BLaER1 (cell line): ENCODE results near the gene SLC7A8.
"Not testable (repeated sequence)": the region's sequence is repeated elsewhere in the genome, so short reads cannot be mapped to it uniquely, and the experiment has no call there.

Experiments
- H3K27ac ChIP-seq: shearing (Covaris generic); formaldehyde crosslinking; 2 replicates; pipeline ENCODE4 v1.8.1; 2022
- H3K27me3 ChIP-seq: shearing (Covaris generic); formaldehyde crosslinking; 2 replicates; pipeline ENCODE4 v1.8.1; 2022
- H3K36me3 ChIP-seq: shearing (Covaris generic); formaldehyde crosslinking; 2 replicates; pipeline ENCODE4 v1.8.1; 2022
- H3K4me1 ChIP-seq: shearing (Covaris generic); formaldehyde crosslinking; 2 replicates; pipeline ENCODE4 v1.8.1; 2022
- H3K4me2 ChIP-seq: shearing (Covaris generic); formaldehyde crosslinking; 2 replicates; pipeline ENCODE4 v1.8.1; 2022
- H3K4me3 ChIP-seq: shearing (Covaris generic); formaldehyde crosslinking; 2 replicates; pipeline ENCODE4 v1.8.1; 2022
- H3K9ac ChIP-seq: shearing (Covaris generic); formaldehyde crosslinking; 2 replicates; pipeline ENCODE4 v1.8.1; 2022
- H3K9me3 ChIP-seq: shearing (Covaris generic); formaldehyde crosslinking; 2 replicates; pipeline ENCODE4 v1.8.1; 2022
- H4K20me1 ChIP-seq: shearing (Covaris generic); formaldehyde crosslinking; 2 replicates; pipeline ENCODE4 v1.8.1; 2022
- Cebpa-rat ChIP-seq: shearing (Covaris generic); IDR thresholded peaks from 2 replicates; pipeline ENCODE4 v1.8.1; 2022

Gene SLC7A8

GRCh38 chr14:23208324-23208723, 24.9 kb upstream of the SLC7A8 start:
- Histone ChIP-seq H3K36me3 (no peaks in the 10 kb centered on the region), H3K4me3 (no peak overlapping the region), H3K27ac (no peak overlapping the region), H3K9me3 (no peaks in the 10 kb centered on the region), H3K4me2 (no peak overlapping the region), H3K4me1 (no peaks in the 10 kb centered on the region), H3K9ac (no peak overlapping the region), H4K20me1 (no peaks in the 10 kb centered on the region), H3K27me3 (no peaks in the 10 kb centered on the region)
- TF ChIP-seq Cebpa-rat: no peak

GRCh38 chr14:23207146-23207540, 23.7 kb upstream of the SLC7A8 start:
- Histone ChIP-seq H3K27ac (no peak overlapping the region), H3K9me3 (no peaks in the 10 kb centered on the region), H3K4me2 (no peak overlapping the region), H3K9ac (no peak overlapping the region), H4K20me1 (no peaks in the 10 kb centered on the region), H3K36me3 (no peaks in the 10 kb centered on the region), H3K4me1 (no peaks in the 10 kb centered on the region), H3K27me3 (no peaks in the 10 kb centered on the region), H3K4me3 (no peak overlapping the region)
- TF ChIP-seq Cebpa-rat: no peak

GRCh38 chr14:23206422-23207145, 23.1 kb upstream of the SLC7A8 start:
- no peaks in the 10 kb centered on the region for H3K36me3 ChIP-seq
- no peaks in the 10 kb centered on the region for H3K9me3 ChIP-seq
- no peak overlapping the region for H3K27ac ChIP-seq
- no peaks in the 10 kb centered on the region for H4K20me1 ChIP-seq
- H3K4me3 ChIP-seq: no peak overlapping the region
- no peak for TF ChIP-seq Cebpa-rat
- no peak overlapping the region for H3K9ac ChIP-seq
- H3K27me3 ChIP-seq: no peaks in the 10 kb centered on the region
- H3K4me1 ChIP-seq: no peaks in the 10 kb centered on the region
- H3K4me2 ChIP-seq: no peak overlapping the region

- H4K20me1 ChIP-seq: no peaks in the 10 kb centered on the region
- TF ChIP-seq Cebpa-rat: peak; percentile 89
- no peaks in the 10 kb centered on the region for H3K9me3 ChIP-seq
- no peaks in the 10 kb centered on the region for H3K4me1 ChIP-seq
- H3K4me2 ChIP-seq: no peak overlapping the region
- H3K27ac ChIP-seq: no peak overlapping the region
- no peaks in the 10 kb centered on the region for H3K36me3 ChIP-seq
- H3K27me3 ChIP-seq: no peaks in the 10 kb centered on the region
- H3K4me3 ChIP-seq: no peak overlapping the region
- H3K9ac ChIP-seq: no peak overlapping the region
These were observed 18.5 kb upstream of the SLC7A8 start for GRCh38 chr14:23202001-23202400.

DNA sequence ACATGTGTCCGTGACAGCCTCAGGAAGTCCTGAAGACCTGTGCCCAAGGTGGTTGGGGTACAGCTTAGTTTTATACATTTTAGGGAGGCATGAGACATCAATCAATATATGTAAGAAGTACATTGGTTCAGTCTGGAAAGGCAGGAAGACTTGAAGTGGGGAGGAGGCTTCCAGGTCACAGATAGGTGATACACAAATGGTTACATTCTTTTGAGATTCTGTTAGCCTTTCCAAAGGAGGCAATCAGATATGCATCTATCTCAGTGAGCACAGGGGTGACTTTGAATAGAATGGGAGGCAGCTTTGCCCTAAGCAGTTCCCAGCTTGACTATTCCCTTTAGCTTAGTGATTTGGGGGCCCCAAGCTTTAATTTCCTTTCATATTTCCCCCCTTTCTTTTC, 15.7 kb upstream of the SLC7A8 start:
- H3K27ac ChIP-seq, H4K20me1 ChIP-seq, H3K36me3 ChIP-seq, H3K4me3 ChIP-seq, H3K27me3 ChIP-seq, H3K9ac ChIP-seq, H3K4me1 ChIP-seq, H3K9me3 ChIP-seq, H3K4me2 ChIP-seq: not testable (repeated sequence)

- not testable (repeated sequence) for H3K9ac ChIP-seq, H4K20me1 ChIP-seq, H3K36me3 ChIP-seq, H3K27me3 ChIP-seq, H3K9me3 ChIP-seq, H3K4me2 ChIP-seq, H3K27ac ChIP-seq, H3K4me1 ChIP-seq, H3K4me3 ChIP-seq
These were observed 13.0 kb upstream of the SLC7A8 start for GRCh38 chr14:23196487-23196886.

- Histone ChIP-seq H4K20me1 (no peaks in the 10 kb centered on the region), H3K27me3 (no peaks in the 10 kb centered on the region), H3K9me3 (no peaks in the 10 kb centered on the region), H3K27ac (no peak overlapping the region), H3K4me2 (no peak overlapping the region), H3K4me3 (no peak overlapping the region), H3K36me3 (no peaks in the 10 kb centered on the region), H3K9ac (no peak overlapping the region), H3K4me1 (no peaks in the 10 kb centered on the region)
- TF ChIP-seq Cebpa-rat: no peak
These were observed 12.2 kb upstream of the SLC7A8 start for GRCh38 chr14:23195552-23196101.

DNA sequence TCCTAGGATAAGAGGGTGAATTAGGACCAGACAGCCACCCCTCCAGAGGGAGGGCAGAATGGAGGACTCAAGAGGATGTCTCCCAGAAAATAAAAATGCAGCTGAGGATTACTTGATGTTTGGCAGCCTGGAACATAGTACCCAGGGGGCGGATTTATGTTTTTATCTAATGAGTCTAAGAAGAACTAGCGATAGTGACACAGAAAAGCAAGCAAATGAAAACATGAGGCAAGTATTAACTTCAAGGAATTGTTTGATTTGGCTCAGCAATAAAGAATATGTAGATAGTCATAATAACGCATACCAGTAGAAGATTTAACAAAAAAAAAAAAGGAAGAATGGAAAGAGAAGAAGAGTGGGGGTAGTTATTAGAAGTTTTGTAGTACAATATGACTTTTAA, 10.0 kb upstream of the SLC7A8 start:
- no peak for TF ChIP-seq Cebpa-rat
- Histone ChIP-seq H3K9me3 (no peaks in the 10 kb centered on the region), H3K27me3 (no peaks in the 10 kb centered on the region), H3K27ac (no peak overlapping the region), H3K36me3 (no peaks in the 10 kb centered on the region), H3K4me3 (no peak overlapping the region), H3K9ac (no peak overlapping the region), H3K4me1 (no peaks in the 10 kb centered on the region), H3K4me2 (no peak overlapping the region), H4K20me1 (no peaks in the 10 kb centered on the region)

GRCh38 chr14:23187925-23188324, 4.5 kb upstream of the SLC7A8 start:
- H3K9ac ChIP-seq: no peak overlapping the region
- no peak overlapping the region for H3K4me2 ChIP-seq
- peaks cover 9% of the 10 kb centered on the region; the same call in 1 of the 2 replicates for H3K9me3 ChIP-seq
- TF ChIP-seq Cebpa-rat: no peak
- H3K4me1 ChIP-seq: peaks cover 6% of the 10 kb centered on the region; the same call in 1 of the 2 replicates
- H3K36me3 ChIP-seq: no peaks in the 10 kb centered on the region
- peaks cover 14% of the 10 kb centered on the region for H3K27me3 ChIP-seq
- no peak overlapping the region for H3K27ac ChIP-seq
- H4K20me1 ChIP-seq: no peaks in the 10 kb centered on the region
- H3K4me3 ChIP-seq: no peak overlapping the region

DNA sequence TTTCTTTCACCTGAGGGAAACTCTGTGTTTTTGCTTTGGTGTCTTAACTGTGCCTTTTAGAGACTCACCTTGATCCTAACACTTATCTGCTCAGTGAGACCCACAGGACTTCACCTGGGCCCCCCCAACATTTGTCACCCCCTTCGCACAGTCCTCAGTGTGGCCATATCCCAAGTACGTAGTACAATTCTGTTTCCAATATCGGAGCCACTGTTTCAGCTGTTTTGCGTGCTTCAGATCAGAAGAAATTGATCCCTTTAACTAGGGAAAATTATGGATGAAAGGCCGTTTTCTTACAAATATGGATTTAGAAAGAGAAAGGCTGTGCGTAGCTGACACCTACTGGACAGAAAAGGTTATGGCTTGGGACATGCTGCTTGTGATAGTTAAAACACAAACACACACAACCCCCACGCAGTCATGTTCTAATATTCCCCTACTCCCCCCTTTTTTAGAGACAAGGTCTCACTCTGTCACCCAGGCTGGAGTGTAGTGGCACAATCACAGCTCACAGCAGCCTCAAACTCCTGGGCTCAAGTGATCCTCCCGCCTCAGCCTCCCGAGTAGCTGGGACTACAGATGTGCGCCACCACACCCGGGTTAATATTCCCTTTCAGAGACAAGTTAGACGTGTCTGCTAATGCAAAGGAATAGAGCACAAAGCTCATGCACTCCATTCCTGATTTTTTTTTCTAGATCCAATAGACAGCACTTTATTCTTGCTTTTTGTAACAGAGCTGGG, 3.6 kb upstream of the SLC7A8 start:
- Histone ChIP-seq H3K4me2 (no peak overlapping the region), H4K20me1 (no peaks in the 10 kb centered on the region), H3K4me3 (no peak overlapping the region), H3K4me1 (peaks cover 6% of the 10 kb centered on the region; the same call in 1 of the 2 replicates), H3K27ac (no peak overlapping the region), H3K27me3 (peaks cover 23% of the 10 kb centered on the region), H3K9ac (no peak overlapping the region), H3K9me3 (peaks cover 9% of the 10 kb centered on the region; the same call in 1 of the 2 replicates), H3K36me3 (no peaks in the 10 kb centered on the region)
- TF ChIP-seq Cebpa-rat: no peak
